Fibroblast of skin of back (primary cell): Measurements from ENCODE around the gene C1QTNF8.

ENCODE experiments used
- DNase-seq: peaks from one replicate; pipeline ENCODE4 v3.0.0-alpha.2; 2013

C1QTNF8 gene

DNA sequence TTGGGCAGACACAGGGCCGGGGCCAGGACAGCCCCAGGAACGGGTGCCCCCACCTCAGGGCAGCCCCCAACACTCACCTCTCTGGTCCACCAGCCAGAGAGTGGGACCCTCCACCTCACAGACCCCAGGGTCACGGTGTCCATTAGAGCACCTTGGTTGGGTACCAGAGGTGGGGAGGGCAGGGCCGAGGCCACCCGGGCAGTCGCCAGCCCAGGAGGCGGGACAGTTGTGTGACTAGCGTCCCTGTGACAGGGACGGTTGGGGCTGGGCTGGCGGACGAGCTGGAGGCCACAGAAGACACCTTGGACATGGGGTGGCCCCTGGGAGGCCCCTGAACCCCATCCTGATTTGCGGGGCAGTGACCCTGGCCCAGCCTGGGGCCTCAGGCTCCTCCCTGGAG, 11.7 kb upstream of the C1QTNF8 start:
- no peak for DNase-seq

DNA sequence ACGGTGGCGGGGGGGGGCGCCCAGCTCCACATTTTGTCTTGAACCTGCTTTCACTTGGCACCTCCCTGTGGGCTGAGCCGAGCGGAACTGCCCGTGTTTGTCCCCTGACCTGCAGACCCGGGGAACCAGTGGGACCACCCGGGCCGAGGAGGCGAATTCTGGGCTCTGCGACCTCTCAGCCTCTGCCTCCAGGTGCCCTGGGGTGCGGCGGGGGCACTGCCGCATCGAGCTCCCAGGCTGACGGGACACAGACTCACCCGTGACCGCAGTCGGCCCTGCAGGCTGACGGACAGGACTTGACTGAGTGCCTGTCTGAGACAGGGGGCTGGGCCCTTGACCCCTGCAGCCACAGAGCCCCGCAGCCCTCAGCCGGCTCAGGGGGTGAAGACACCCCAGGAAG, 11.1 kb upstream of the C1QTNF8 start:
- no peak for DNase-seq

DNA sequence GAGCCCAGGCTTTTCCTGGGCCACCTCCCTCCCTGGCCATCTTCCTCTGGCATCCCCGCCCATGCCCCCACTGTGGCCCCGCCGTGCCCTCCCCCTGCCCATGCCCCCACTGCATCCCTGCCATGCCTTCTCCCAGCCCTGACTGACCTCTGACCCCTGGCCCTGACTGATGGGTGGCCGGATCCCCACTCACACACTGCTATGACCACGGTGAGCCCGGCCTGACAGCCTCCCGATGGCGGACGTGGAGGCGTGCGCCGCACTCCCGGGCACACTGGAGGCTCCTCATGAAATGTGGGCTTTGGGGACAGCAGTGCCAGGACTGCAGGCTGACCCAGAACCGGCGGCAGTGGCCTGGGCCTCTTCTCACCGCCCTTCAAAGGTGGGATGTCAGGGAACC, 10.6 kb upstream of the C1QTNF8 start:
- DNase-seq: no peak

DNA sequence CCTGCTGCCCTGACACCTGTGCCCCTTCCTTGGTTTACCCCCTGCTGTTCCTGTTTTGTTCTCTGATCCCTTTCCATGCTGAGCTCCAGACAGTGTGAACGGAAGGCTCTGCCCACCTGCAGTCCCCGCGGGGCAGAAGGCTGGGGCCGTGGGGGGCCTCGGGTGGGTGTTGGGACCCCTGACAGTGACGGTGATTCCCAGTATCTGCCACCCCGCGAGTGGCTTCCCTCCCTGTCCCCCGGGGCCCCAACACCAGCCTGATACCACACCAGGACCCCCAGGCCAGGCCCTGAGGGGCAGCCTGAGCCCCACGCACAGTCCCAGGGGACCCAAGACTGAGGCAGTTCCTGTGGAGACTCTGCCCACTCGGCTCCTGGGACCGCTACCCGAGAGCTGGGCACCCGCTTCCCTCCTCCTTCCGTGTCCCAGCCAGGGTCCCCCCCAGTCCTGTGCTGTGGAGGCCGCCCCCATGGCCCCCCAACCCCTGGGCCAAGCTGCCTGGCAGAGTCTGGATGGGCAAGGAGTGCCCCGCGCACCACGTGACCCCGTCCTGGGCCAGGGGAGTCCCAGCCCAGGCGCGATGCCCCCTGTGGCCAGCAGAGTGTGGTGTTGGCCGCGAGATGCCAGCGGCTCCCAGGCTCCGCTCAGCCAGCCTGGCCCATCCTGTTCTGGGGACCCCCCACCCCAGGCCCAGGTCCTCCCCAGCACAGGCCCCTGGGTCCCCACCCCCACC, 10.0 kb upstream of the C1QTNF8 start:
- peak; percentile 42 for DNase-seq

DNA sequence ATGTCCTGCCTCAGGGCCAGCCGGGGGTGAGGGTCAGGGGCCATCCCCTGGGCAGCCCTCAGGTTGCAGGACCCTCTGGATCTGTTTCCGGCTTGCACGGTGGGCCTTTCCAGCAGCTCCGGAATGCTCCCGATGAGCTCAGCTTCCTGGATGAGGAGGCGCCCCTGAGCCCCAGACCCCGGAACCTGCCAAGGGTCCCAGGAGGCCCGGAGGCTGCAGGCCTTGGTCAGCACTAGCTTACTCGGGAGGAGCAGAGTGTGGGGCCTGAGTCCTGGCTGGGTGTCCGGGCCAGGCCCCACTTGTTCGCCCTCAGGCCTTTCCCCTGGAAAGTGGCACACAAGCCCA, 7.6 kb upstream of the C1QTNF8 start:
- no peak for DNase-seq

DNA sequence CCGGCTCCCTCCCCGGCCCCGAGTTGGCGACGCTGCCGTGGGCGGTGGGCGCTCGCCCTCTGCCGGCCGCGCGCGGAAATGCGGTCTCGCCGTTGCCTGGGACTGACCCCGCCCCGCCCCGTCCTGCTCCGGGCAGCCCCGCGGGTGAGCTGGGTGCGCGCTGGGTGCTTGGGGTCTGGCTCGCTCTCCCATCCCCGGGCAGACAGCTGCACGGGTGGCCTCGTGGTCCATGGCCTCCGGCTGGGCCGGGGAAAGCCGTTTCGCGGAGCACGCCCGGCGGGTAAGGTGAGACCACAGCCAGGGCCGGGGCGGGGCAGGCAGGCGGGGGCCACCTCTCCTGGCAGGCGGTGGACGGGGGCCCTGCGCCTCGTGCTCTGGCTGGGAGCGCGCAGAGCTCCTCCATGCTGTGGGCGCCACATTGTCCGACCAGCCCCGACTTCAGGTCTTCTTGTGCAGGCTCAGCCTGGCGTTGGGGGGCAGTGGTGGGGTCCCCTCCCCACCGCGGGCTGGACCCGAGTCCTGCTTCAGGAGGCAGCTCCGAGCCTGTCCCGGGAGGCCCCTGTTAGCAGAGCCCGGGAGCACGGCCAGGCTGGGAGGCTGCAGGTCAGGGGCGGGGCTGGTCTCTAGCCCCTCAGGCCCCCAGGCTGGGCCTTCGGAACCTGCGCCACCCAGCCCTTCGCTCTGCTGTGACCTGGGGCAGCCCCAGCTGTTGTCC, 7.0 kb upstream of the C1QTNF8 start:
- peak; percentile 27 for DNase-seq

DNA sequence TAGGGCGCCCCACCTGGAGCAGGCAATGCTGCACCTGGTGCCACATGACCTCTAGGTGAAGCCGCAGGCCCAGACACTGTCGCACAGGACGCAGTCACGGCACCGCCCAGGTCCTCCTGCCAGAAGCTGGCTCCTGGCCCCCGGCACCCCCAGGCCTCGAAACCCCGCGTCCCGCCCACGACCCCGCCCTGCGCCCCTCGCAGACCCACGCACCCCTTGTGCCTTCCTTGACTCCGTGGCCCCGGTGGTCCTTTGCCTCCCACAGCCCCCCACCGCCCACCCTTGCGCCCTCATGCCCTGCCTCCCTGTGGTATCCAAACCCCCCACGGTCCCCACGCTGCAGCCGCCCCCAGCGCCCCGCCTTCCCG, 6.3 kb upstream of the C1QTNF8 start:
- no peak for DNase-seq

DNA sequence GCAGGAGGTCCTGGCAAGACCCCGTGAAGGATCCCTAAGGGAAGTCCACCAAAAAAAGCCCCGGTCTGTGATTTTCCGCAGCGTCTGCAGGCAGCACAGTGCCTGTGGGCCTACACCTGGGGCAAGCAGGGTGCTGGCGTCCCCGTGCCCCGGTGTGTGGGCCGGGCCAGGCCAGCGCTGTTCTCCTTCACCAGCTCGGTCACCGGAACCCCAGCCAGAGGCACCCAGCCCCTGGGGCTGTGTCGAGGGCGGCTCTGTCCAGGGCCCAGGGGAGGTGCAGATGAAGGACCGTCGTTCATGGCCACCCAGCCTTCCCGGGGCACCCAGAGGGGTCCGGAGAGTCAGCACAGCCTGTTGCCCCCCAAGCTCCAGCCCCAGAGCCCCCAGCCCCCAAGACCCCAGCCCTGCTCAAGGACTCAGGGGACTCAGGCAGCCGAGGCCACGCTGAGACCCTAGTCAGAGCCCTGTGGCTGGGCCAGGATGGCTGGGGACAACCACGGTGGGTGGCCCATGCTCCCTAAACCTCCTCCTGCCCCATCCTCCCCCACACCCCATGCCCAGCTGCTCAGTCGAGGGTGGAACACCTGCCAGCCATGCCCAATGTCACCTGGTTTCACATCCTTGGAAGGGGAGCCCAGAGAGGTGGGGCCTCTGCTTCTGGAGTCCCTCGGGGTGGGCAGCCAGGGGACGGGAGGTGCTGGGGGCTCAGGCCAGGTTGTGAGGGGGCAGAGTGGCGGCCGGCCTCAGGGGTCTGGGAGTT, 5.7 kb upstream of the C1QTNF8 start:
- no peak for DNase-seq

DNA sequence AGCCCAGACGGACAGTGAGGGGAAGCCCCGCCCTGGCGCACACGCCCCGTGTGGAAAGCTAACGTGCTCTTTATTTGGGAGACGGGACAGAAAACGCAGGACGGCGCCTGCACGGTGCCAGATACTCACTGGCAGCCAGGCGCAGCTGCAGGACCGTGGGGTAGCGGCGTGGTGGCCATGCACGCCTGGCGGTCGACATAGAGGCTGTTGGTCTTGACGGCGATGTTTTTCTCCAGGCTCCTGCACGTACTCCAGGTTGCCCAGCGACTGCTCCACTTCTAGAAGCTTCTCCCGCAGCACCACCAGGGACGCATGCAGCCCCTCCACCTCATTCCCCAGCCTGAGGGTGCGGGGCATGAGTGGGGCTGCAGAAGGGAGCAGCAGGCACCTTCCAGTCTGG, 5.1 kb upstream of the C1QTNF8 start:
- no peak for DNase-seq

DNA sequence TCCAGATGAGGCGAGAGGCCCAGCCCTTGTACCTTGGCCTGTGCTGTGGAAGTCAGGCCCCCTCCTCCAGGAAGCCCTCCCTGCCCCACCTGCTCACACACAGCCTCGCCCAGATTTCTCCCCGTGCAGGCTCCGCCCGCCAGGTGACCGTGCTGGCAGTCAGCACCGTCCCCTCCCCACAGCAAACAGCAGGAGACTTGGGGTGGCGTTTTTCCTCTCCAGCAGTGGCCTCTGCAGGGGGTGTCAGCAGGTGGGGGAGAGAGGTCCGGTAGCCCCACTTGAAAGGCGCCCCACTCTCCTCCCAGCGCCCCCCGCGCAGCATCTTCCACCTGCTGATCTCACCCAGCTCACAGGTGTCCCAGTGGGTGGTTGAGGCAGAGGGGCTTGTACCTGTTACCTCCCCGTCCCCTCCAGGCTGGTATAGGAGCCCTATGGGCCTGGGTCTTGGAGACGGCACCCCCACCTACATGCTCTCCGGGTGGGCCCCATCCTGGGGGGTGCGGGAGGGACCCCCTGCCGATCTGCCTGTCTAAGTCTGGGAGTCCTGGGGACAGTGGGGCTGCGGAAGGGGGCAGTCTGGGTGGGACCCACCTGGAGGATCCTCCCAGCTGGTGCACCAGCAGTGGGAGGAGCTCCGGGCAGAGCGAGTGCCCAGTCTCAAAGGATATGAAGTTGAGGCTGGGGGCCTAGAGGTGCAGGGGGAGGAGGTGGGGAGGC, 4.2 kb upstream of the C1QTNF8 start:
- no peak for DNase-seq

DNA sequence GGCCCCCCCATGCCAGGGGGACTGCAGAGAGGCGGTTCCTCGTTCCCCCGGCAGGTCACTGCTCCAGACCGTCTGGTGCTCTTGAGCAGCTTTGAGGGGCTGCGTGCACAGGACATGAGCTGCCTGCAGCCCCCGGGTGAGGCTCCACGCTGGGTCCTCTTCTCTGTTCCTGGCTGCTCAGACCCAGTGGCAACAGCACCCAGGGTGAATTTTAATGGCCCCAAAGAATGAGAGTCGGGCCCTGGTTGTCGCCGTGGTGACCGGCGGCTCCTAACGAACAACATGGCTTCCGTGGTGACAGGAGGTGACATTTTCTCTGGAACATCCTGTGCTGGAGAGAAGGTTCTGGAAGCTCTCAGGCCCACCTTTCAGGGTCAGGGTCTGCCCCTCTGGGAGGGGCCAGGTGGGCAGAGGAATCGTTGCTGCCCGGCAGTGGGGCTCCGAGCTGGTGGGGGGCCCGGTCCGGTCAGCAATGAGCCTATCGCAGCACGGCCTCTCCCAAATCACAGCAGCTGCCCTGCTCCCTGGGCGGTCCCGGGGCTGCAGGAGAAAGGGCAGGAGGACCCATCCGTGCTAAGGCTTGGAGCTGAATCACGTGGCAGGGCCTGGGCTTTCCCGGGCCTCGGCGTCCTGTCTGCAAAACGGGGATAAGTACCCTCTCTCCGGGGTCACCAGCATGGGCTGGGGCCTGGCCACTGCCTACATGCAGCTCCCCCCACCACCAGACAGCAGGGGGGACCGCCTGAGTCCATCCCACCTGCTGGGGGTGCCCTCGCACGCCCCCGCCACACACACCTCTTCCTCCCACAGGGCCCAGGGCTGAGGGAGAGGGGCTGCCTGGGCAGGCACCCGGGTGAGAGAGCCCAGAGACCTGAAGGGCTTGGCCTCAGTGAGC, 3.4 kb upstream of the C1QTNF8 start:
- no peak for DNase-seq

DNA sequence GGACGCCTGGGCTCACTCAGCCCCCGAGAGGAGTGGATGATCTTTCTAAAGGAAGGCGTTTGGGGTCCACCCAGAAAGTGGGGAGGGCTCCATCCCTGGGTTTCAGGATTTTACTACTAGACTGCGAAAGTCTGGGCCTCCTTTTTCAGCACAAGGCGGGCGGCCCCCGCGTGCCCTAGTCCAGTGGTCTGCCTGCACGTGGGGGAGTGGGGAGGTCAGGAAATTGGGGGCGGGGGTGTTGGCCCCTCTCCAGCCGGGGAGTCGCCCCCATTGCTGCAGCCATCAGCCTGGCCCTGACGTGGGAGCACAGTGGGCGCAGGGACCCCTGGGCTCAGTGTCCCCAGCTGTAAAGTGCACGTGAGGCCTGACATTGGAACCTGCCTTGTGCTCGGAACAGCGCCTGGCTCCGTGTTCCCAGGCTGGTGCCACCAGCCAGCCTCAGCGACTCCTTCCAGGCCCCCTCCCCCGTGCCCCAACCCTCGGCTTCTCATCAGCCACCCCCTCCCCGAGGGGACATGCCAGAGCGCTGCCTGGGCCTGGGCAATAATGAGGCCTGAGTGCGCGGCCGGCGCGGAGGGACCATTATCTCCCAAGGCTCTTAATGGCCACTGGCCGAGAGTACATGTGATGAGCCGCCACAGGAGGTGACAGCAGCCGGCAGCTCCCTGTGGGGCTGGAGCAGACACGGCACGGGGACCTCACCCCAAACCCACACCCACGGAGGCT, 2.4 kb upstream of the C1QTNF8 start:
- no peak for DNase-seq

DNA sequence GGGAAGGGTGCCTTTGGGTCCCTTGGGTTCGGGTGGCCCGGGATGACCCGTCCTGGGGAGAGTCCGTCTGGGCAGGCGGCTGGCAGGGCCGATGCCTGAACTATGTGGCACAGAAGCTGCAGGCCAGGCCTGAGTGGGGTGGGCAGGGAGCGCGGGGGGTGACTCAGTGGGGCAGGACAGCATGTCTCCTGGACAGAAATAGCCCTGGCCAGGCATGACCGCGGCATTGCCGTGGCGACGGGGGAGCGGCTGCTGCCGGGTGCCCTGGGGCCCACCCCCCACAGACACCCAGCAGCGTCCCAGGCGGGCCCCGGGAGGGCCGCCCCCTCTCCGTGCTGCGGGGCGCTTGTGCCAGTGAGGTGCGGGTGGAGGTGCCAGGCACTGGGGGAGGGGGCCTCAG, 1.8 kb upstream of the C1QTNF8 start:
- no peak for DNase-seq

DNA sequence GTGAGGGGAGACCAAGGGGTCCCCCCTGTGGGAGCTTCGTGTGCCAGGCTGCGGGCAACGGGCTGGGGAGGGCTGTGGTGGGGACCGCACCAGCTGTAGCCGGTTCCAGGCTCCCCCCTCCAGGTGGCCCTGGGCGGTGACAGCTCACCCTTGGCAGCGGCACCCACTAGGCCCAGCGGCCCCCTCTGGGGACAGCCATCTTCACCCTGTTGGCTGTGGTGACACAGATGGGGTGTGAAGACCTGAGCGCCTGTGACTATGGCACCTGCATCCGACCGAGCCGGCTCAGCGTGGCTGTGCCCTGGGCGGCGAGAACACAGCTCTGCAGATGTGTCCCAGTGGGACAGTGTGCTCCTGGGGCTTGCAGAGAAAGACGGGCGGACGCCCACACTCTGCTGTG, 1.1 kb upstream of the C1QTNF8 start:
- no peak for DNase-seq

DNA sequence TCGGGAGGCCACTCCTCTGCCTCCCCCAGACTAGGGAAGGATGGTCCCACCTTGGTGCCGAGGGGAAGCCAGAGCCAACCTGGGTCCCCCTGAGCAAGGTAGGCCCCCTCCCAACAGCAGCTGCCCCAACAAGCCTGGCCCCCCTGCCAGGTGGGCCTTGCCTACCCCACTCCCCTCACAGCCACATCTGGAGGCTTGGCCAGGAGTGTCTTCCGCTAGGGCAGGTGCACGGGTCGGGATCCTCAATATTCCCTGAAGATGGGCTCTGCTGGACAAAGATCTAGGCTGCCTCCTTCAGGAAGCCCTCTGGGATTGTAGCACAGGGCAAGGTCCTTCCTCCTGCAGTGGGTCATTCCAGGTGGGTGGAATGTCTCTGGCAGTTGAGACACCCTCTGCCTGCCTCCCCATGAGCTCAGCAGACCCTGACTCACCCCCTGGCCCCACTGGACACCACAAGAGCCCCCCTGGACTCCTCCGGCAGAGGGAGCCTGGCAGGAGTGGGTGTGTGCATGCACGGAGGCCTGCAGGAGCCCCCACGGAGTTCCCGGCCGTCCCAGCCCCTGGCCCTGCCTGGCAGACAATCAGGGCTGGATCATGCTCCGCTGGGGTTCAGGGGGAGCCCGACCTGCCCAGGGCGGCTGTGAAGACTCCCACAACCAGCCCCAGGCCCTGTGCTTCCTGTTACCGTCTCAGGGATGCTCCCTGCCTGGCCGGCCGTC, 435 bp downstream of the C1QTNF8 start:
- DNase-seq: no peak

DNA sequence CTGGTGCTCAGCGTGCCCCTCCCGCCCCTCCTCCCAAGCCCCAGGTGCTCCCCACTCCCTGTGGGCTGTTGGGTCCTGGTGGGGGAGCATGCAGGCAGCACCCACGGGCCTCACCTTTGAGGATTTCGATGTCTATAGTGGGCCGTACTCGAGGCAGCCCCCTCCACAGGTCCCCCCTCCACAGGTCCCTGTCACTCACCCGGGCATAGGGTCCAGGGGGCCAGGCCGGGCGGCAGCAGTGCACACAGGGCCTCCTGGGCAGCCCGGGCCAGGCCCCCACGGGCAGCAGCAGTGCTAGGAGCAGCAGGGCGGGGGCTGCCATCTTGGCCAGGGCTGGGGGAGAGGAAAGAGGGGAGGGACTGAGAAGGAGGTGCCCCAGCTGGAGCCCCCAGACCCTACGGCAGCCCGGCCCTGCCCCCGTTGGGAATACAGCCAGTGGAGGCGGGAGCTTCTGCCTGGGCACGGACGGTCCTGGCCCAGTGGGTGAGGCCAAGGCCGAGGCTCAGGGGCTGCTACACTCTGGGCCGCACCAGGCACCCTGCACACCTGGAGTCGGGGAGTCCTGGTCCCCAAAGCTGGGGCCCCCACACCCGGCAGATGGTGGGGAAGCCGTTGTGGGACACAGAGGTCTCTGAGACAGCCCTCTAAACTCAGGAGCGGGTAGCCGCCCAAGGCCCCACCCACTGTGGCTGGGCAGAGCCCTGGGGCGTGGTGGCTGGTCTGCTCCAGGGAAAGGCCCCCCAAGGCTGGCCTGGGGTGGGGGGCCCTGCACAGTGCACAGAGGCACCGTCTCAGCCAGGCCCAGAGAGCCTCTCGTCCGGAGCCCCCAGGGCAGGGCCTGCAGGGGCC, 1.2 kb downstream of the C1QTNF8 start:
- no peak for DNase-seq

DNA sequence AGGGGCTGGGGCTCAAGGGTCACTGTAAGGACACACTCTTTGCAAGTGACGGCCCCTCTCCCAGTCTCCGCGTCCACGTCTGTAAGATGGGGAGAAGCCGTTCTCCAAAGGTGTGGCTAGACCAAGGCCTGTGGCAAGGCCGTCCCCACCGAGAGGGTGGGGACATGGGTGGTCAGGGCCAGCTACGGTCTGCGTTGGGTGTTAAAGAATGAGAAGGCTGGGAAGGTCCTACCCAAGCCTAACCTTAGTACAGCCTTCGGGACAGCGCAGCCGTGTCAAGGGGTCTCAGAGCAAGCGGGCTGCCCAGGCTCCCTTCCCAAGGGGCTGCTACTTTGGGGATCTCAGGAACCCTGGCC, 1.9 kb downstream of the C1QTNF8 start:
- no peak for DNase-seq

DNA sequence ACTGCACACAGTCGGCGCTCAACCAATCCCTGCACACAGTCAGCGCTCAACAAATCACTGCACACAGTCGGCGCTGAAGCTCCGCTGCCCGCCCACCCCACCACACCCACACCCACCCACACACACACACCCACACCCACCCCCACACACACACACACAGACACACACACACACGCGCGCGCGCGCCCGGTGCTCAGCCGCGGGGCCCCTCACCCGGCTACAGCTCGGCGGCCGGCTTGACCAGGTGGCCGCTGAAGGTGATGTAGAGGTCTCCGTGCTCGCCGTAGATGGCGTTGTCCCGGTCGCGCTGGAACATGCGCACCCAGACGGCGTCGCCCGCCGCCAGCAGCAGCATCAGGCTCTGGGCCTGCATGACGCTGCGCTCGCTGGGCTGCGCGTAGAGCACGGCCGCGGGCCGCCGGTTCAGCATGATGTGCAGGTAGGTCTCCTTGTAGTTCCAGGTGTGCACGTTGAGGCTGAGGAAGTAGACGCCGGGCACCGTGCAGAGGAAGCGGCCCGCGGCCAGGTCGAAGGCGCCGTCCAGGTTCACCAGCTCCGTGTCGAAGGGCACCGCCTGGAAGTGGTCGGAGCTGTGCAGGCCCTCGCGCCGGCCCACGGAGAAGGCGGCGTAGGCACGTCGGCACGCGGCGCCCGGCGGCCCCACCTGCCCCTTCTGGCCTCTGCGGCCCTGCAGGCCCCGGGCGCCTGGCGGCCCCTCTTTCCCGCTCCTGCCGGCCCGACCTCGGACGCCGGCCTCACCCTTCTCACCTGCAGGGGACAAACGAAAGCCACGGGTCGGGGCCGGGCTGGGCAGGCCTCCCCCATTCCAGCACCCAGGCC, 2.5 kb downstream of the C1QTNF8 start:
- DNase-seq: peak; percentile 12
